ENCODE results near the gene CLDN7. TPM values are rescaled to one million over a fixed set of nuclear protein-coding genes. Genes with fewer than 3 reads are reported as not detected.
A peak's percentile ranks its signal among the peaks of the same experiment; 100 is the strongest.

Gene CLDN7
- total RNA-seq, 2 experiments from 2014 or later = 0.32 TPM; not detected in 1

DNA sequence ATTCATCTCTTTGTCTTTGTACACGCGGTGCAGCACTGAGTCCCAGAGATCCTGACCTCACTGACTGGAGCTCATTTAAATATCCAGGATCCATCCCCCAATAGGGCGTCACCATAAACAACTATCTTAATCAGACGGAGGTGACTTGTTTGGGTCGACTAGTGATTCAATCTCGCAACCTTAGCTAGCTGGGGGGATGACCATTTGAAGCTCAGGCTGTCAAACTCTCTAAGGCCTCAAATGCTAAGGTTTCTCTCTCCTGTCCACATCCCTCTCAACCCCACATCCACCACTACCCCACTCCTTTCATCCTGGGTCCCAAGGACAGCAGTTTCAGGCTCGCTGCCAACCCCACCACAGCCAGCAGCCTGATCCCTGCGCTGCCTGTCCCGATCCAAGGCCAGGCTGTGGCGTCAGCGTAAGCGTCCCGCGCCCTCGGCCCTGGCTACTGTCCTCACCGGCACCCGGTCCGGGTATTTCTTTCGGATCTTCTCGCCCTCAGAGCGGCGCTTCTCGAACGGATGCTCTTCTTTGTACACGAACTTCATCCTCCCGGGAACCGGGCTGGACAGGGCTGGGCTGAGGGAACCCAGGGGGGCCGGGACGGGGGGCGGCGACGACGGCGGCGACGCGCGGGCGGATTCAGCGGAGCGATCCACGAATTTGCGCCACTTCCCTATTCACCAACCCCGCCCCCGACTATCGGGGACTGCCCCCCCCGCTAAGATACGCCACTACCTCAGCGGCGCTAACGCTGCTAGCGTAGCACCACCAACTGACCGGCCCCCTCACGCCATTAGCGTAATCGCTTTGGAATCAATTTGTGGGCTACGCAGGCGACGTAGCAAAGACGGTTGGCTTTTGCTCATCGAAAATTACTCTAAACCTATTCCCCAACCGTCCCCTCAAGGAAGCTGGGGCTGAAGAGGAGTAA is 20.2 kb downstream of the CLDN7 start, which contains the start of gene GABARAP:
Gene GABARAP, minus strand, starts transcription at position 667 of the 934 bp plus-strand sequence. Its CDS starts 119 bp downstream, at position 548.
- TF ChIP-seq, protein P1, sequence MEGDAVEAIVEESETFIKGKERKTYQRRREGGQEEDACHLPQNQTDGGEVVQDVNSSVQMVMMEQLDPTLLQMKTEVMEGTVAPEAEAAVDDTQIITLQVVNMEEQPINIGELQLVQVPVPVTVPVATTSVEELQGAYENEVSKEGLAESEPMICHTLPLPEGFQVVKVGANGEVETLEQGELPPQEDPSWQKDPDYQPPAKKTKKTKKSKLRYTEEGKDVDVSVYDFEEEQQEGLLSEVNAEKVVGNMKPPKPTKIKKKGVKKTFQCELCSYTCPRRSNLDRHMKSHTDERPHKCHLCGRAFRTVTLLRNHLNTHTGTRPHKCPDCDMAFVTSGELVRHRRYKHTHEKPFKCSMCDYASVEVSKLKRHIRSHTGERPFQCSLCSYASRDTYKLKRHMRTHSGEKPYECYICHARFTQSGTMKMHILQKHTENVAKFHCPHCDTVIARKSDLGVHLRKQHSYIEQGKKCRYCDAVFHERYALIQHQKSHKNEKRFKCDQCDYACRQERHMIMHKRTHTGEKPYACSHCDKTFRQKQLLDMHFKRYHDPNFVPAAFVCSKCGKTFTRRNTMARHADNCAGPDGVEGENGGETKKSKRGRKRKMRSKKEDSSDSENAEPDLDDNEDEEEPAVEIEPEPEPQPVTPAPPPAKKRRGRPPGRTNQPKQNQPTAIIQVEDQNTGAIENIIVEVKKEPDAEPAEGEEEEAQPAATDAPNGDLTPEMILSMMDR (conservative IDR thresholded peaks at IDR 0.05; ENCODE audit: low read length) = no peak
- no peak for TF ChIP-seq EZH2phosphoT487 (IDR thresholded peaks at IDR 0.05; ENCODE audit: borderline replicate concordance, low read depth, low read length)
- POLR2A ChIA-PET = interaction anchor here (0.7 to 1.3 kb wide), 4 partner anchors 9 to 23 kb away, joined by 3 to 7 read pairs (median 4); partner anchors contain the start of genes ACADVL and DLG4
- Histone ChIP-seq H3K4me1 (ENCODE audit: insufficient read depth, low read length, poor library complexity, severe bottlenecking) (peaks cover 37% of the 10 kb centered on the region), H3K27ac (ENCODE audit: low read depth, low read length, poor library complexity, severe bottlenecking) (peak within 1 kb of the TSS; percentile 72), H3K36me3 (ENCODE audit: insufficient read depth, low read length) (peaks cover 59% of the 10 kb centered on the region), H3K9me3 (ENCODE audit: low read length) (no peaks in the 10 kb centered on the region), H3K4me2 (ENCODE audit: low read length) (peak within 1 kb of the TSS; percentile 93), H3K4me3 (ENCODE audit: low read depth, low read length, poor library complexity, severe bottlenecking) (peak within 1 kb of the TSS; percentile 86), H3K79me2 (ENCODE audit: insufficient read depth, low read depth, low read length) (peaks cover 31% of the 10 kb centered on the region), H4K20me1 (ENCODE audit: insufficient read depth, low read length) (0 out of 2 replicates have a peak, but pooled peaks cover 5% of the 10 kb centered on the region), H2AFZ (ENCODE audit: low read length) (peak within 1 kb of the TSS; percentile 42; the same call in 1 of the 2 replicates), H3K9me2 (ENCODE audit: insufficient read depth, low read length) (no peaks in the 10 kb centered on the region)
- peak; percentile 94 for DNase-seq (ENCODE audit: low spot score)
- CTCF ChIA-PET (ENCODE audit: unreplicated experiment) = interaction anchor here (0.6 kb wide), 1 partner anchor 242 kb away, joined by 4 read pairs; the partner anchor contains the start of gene POLR2A
- no TSS peak for BruUV-seq (replicated peaks)
- intact Hi-C loops (cut with micrococcal nuclease; ENCODE audit: unreplicated experiment) = loop anchor here (5.0 kb wide), 1 partner anchor 330 kb away; no protein-coding TSS in a partner anchor

DNA sequence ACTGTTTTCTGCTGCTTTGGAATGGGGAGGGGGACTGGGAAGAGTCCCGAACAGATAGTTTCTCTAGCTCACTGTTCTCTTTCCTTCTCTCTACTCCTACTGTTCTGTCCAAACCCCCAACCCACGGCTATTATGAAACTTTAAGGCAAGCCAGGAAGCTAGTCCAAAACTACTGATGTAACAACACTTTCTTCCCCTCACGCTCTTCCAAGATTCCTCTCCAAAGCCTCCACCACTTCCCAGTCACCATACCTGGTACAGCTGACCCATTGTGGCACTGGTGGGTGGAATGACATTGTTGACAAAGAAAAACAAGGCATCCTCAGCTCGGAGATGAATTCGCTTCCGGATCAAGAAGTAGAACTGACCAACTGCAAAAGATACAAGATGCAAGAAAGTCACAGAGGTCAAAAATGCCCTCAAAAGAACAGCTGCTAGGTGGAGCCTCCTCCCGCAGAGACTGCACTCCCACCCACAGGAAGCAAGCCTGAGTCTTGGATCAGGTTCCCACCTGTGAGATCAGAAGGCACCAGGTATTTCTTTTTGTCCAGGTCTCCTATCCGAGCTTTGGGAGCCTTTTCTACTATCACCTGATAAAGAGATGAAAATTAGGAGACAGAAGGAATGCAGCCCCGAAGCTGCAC is 21.1 kb downstream of the CLDN7 start:
- no TSS peak for BruUV-seq (replicated peaks)
- ChIA-PET POLR2A (interaction anchor here (1.3 kb wide), 1 partner anchor 9 kb away, joined by 3 read pairs; no protein-coding TSS in a partner anchor), CTCF (ENCODE audit: unreplicated experiment) (no interaction called here)
- DNase-seq (ENCODE audit: low spot score) = no peak
- Histone ChIP-seq H4K20me1 (ENCODE audit: insufficient read depth, low read length) (0 out of 2 replicates have a peak, but pooled peaks cover 8% of the 10 kb centered on the region), H3K9me3 (ENCODE audit: low read length) (no peaks in the 10 kb centered on the region), H3K79me2 (ENCODE audit: insufficient read depth, low read depth, low read length) (peaks cover 31% of the 10 kb centered on the region), H3K9me2 (ENCODE audit: insufficient read depth, low read length) (no peaks in the 10 kb centered on the region), H3K4me1 (ENCODE audit: insufficient read depth, low read length, poor library complexity, severe bottlenecking) (peaks cover 43% of the 10 kb centered on the region), H3K4me3 (ENCODE audit: low read depth, low read length, poor library complexity, severe bottlenecking) (peak overlapping the region; percentile 86), H3K36me3 (ENCODE audit: insufficient read depth, low read length) (peaks cover 59% of the 10 kb centered on the region), H3K27ac (ENCODE audit: low read depth, low read length, poor library complexity, severe bottlenecking) (peak overlapping the region; percentile 72), H3K4me2 (ENCODE audit: low read length) (peak overlapping the region; percentile 93), H2AFZ (ENCODE audit: low read length) (no peak overlapping the region)
- TF ChIP-seq EZH2phosphoT487 (IDR thresholded peaks at IDR 0.05; ENCODE audit: borderline replicate concordance, low read depth, low read length) = no peak
- TF ChIP-seq, protein P1 (conservative IDR thresholded peaks at IDR 0.05; ENCODE audit: low read length) = no peak
- intact Hi-C loops (cut with micrococcal nuclease; ENCODE audit: unreplicated experiment) = loop anchor here (5.0 kb wide), 1 partner anchor 331 kb away; no protein-coding TSS in a partner anchor
